GM23338 (cell line): ENCODE results near the gene ESR2. TPM values are rescaled to one million over a fixed set of nuclear protein-coding genes. Genes with fewer than 3 reads are reported as not detected.

Experiments used
- ATAC-seq: fragments of 200-7000 bp; cut with Tn5 transposase; 3 replicates; pipeline ENCODE4 v1.9.1; 2020
- DNase-seq: peaks from one replicate; pipeline ENCODE4 v3.0.0-alpha.2; 2015; ENCODE audit warnings: low spot score
- H2AFZ ChIP-seq: fragments of 200-600 bp; sonication (generic); 2 replicates; pipeline ENCODE4 v1.8.0; 2016; ENCODE audit warnings: antibody characterized with exemption, mild to moderate bottlenecking, moderate library complexity
- H3F3A ChIP-seq: fragments of 200-600 bp; sonication (generic); replicated peaks from 2 replicates; pipeline ENCODE4 v1.8.0; 2017; ENCODE audit warnings: antibody characterized with exemption, mixed run types, low read depth
- H3K27ac ChIP-seq: fragments of 200-600 bp; sonication (generic); 2 replicates; pipeline ENCODE4 v1.6.1; 2016; ENCODE audit warnings: low read depth
- H3K27me3 ChIP-seq: fragments of 200-600 bp; sonication (generic); 2 replicates; pipeline ENCODE4 v1.8.0; 2016; ENCODE audit warnings: mild to moderate bottlenecking, mixed run types, moderate library complexity; ENCODE audit not compliant: insufficient read depth
- H3K36me3 ChIP-seq: fragments of 200-600 bp; sonication (generic); 2 replicates; pipeline ENCODE4 v1.8.0; 2016; ENCODE audit warnings: mild to moderate bottlenecking; ENCODE audit not compliant: insufficient read depth
- H3K4me1 ChIP-seq: fragments of 200-600 bp; sonication (generic); 2 replicates; pipeline ENCODE4 v1.8.0; 2016; ENCODE audit warnings: mild to moderate bottlenecking, moderate library complexity; ENCODE audit not compliant: insufficient read depth
- H3K4me2 ChIP-seq: fragments of 200-600 bp; sonication (generic); 2 replicates; pipeline ENCODE4 v1.7.1; 2017; ENCODE audit warnings: mixed run types
- H3K4me3 ChIP-seq: fragments of 200-600 bp; sonication (generic); 2 replicates; pipeline ENCODE4 v1.6.1; 2016; ENCODE audit warnings: mixed run types
- H3K79me2 ChIP-seq: fragments of 200-600 bp; sonication (generic); replicated peaks from 2 replicates; pipeline ENCODE4 v1.8.0; 2017; ENCODE audit warnings: mild to moderate bottlenecking; ENCODE audit not compliant: insufficient read depth
- H3K9me2 ChIP-seq: fragments of 200-600 bp; sonication (generic); 2 replicates; pipeline ENCODE4 v1.8.0; 2017; ENCODE audit not compliant: insufficient read depth
- H4K20me1 ChIP-seq: fragments of 200-600 bp; sonication (generic); replicated peaks from 2 replicates; pipeline ENCODE4 v1.8.0; 2017; ENCODE audit warnings: mild to moderate bottlenecking; ENCODE audit not compliant: insufficient read depth
- H3K27ac Mint-ChIP-seq: 2 replicates; pipeline ENCODE4 v1.8.0; 2020; ENCODE audit warnings: inconsistent platforms, mild to moderate bottlenecking, moderate library complexity, mixed read lengths
- H3K27me3 Mint-ChIP-seq: 3 replicates; pipeline ENCODE4 v1.8.0; 2022; ENCODE audit warnings: low read depth, mild to moderate bottlenecking, moderate library complexity, mixed read lengths, inconsistent platforms; ENCODE audit not compliant: insufficient read depth, poor library complexity
- H3K36me3 Mint-ChIP-seq: 3 replicates; pipeline ENCODE4 v1.8.0; 2021; ENCODE audit warnings: low read depth, mild to moderate bottlenecking, inconsistent platforms, moderate library complexity, mixed read lengths
- H3K4me1 Mint-ChIP-seq: 3 replicates; pipeline ENCODE4 v1.8.0; 2020; ENCODE audit warnings: mild to moderate bottlenecking, inconsistent platforms, mixed read lengths
- H3K4me3 Mint-ChIP-seq: 3 replicates; pipeline ENCODE4 v1.8.0; 2021; ENCODE audit warnings: moderate library complexity, mild to moderate bottlenecking, inconsistent platforms, mixed read lengths
- H3K9me3 Mint-ChIP-seq: 3 replicates; pipeline ENCODE4 v1.8.0; 2020; ENCODE audit warnings: moderate library complexity, mild to moderate bottlenecking, inconsistent platforms, mixed read lengths
- CREB1 ChIP-seq: fragments of 250-450 bp; sonication (Bioruptor Pico); IDR thresholded peaks from 2 replicates; pipeline ENCODE4 v1.5.0; 2020; ENCODE audit warnings: low read depth, mild to moderate bottlenecking, moderate library complexity
- EZH2 ChIP-seq: fragments of 200-600 bp; sonication (generic); IDR thresholded peaks from one replicate; pipeline ENCODE4 v1.8.0; 2017; ENCODE audit warnings: antibody characterized with exemption, mild to moderate bottlenecking, low read depth; ENCODE audit not compliant: unreplicated experiment
- EZH2phosphoT487 ChIP-seq: fragments of 200-600 bp; sonication (generic); IDR thresholded peaks from one replicate; pipeline ENCODE4 v1.8.1; 2018; ENCODE audit warnings: antibody characterized with exemption; ENCODE audit not compliant: unreplicated experiment
- JUNB ChIP-seq: IDR thresholded peaks from one replicate; pipeline ENCODE4 v1.6.1; 2016; ENCODE audit warnings: antibody characterized with exemption; ENCODE audit not compliant: unreplicated experiment
- NANOG ChIP-seq: IDR thresholded peaks from 2 replicates; pipeline ENCODE4 v1.6.1; 2016; ENCODE audit warnings: antibody characterized with exemption, borderline replicate concordance
- POLR2AphosphoS5 ChIP-seq: IDR thresholded peaks from 2 replicates; pipeline ENCODE4 v1.6.1; 2016; ENCODE audit warnings: antibody characterized with exemption, low read depth
- STAT1 ChIP-seq: IDR thresholded peaks from one replicate; pipeline ENCODE4 v1.6.1; 2016; ENCODE audit warnings: antibody characterized with exemption; ENCODE audit not compliant: unreplicated experiment
- ZNF114 ChIP-seq: fragments of 250-450 bp; sonication (Bioruptor Pico); IDR thresholded peaks from 2 replicates; pipeline ENCODE4 v1.5.0; 2020; ENCODE audit warnings: mild to moderate bottlenecking, moderate library complexity
- ZNF331 ChIP-seq: fragments of 250-450 bp; sonication (Bioruptor Pico); IDR thresholded peaks from 2 replicates; pipeline ENCODE4 v1.5.0; 2020; ENCODE audit warnings: low read depth, mild to moderate bottlenecking, moderate library complexity
- polyA plus RNA-seq: library from polyadenylated mRNA; unstranded; fragments of >200 nt; fragmentation: Nextera tagmentation; extraction: Ambion mirVana; gene quantifications from 2 replicates; pipeline ENCODE4 v1.2.1, GENCODE V29; 2016
- total RNA-seq: library from RNA; depleted of rRNA; stranded (reverse); fragments of >200 nt; shearing (Covaris generic); gene quantifications from 2 replicates; pipeline ENCODE4 v1.2.3, GENCODE V29; 2014
- TF ChIP-seq, protein P1 (sequence below): IDR thresholded peaks from 2 replicates; pipeline ENCODE4 v1.6.1; 2016; ENCODE audit warnings: antibody characterized with exemption
- TF ChIP-seq, protein P2 (sequence below), 2 experiments: fragments of 200-600 bp in 1 of 2; sonication (generic) in 1 of 2; conservative IDR thresholded peaks; 2 replicates each; pipeline versions ENCODE4 v1.5.1 to v1.6.1; 2016 to 2017; ENCODE audit warnings: antibody characterized with exemption in 2 of 2, low read depth in 2 of 2, mild to moderate bottlenecking in 2 of 2, moderate library complexity in 1 of 2
- TF ChIP-seq, protein P3 (sequence below): fragments of 250-450 bp; sonication (Bioruptor Pico); IDR thresholded peaks from 2 replicates; pipeline ENCODE4 v1.5.0; 2020; ENCODE audit warnings: mild to moderate bottlenecking, moderate library complexity

Gene ESR2
- total and polyA plus RNA-seq, 2 experiments from 2014 or later, result 0.58 to 0.59 TPM

DNA sequence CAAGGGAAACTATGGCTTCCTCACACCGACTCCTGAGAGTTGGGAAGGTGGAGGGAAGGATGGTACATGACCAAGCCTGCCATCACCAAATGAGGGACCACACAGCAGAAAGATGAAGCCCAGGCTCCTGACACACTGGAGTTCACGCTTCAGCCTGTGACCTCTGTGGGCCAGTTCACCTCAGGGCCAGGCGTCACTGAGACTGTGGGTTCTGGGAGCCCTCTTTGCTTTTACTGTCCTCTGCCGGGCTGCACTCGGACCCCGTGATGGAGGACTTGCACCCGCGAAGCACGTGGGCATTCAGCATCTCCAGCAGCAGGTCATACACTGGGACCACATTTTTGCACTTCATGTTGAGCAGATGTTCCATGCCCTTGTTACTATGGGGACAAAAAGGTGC, 61.2 kb downstream of the ESR2 start (continued):
- TF ChIP-seq EZH2phosphoT487, result no peak
- no peak for TF ChIP-seq CREB1 (CRISPR knock-in tag)
- TF ChIP-seq EZH2, result no peak
- TF ChIP-seq ZNF114 (CRISPR knock-in tag), result no peak
- no peak for TF ChIP-seq STAT1
- TF ChIP-seq, protein P1, sequence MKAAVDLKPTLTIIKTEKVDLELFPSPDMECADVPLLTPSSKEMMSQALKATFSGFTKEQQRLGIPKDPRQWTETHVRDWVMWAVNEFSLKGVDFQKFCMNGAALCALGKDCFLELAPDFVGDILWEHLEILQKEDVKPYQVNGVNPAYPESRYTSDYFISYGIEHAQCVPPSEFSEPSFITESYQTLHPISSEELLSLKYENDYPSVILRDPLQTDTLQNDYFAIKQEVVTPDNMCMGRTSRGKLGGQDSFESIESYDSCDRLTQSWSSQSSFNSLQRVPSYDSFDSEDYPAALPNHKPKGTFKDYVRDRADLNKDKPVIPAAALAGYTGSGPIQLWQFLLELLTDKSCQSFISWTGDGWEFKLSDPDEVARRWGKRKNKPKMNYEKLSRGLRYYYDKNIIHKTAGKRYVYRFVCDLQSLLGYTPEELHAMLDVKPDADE, result no peak
- TF ChIP-seq ZNF331 (CRISPR knock-in tag), result no peak
- TF ChIP-seq POLR2AphosphoS5, result no peak
- TF ChIP-seq JUNB, result no peak

DNA sequence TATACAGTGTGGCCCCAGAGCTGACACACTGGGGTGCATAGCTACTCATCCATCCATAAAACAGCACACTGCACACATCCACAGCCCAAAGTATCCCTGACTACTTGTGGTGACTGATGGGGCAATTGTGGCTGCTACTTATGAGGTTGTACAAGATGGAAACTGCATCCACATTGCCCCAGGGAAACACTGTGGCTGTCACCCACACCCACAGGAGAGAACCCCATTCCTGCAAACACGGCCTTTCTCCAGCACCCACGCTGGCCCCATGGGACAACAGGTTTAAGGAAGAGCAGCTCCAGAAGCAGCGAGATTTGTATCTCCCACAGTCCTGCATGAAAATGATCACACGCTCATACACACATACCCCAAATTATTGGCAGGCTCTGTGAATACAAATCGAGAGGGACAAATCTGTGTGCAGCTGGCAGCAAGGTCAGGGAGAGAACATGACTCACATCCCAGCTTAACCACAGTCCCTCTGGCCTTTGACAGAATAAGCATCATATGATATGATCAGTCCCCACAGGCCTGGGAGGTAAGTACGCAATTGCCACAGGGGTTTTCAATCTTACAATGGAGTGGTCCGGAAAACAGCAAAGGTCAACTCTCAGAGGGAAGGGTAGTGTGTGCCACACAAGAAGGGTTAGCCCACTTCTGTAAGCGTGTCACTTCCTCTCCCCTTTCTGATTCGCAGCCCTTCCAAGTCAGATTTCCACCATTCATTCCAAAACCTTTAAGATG, 61.9 kb downstream of the ESR2 start:
- H3K36me3 ChIP-seq, result peaks cover 7% of the 10 kb centered on the region; the same call in 1 of the 2 replicates
- ATAC-seq, result no peak
- TF ChIP-seq, protein P2, sequence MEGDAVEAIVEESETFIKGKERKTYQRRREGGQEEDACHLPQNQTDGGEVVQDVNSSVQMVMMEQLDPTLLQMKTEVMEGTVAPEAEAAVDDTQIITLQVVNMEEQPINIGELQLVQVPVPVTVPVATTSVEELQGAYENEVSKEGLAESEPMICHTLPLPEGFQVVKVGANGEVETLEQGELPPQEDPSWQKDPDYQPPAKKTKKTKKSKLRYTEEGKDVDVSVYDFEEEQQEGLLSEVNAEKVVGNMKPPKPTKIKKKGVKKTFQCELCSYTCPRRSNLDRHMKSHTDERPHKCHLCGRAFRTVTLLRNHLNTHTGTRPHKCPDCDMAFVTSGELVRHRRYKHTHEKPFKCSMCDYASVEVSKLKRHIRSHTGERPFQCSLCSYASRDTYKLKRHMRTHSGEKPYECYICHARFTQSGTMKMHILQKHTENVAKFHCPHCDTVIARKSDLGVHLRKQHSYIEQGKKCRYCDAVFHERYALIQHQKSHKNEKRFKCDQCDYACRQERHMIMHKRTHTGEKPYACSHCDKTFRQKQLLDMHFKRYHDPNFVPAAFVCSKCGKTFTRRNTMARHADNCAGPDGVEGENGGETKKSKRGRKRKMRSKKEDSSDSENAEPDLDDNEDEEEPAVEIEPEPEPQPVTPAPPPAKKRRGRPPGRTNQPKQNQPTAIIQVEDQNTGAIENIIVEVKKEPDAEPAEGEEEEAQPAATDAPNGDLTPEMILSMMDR (conservative IDR thresholded peaks at IDR 0.05; ENCODE audit: low read depth in 2 of 2), result no peak
- no peak for TF ChIP-seq EZH2
- TF ChIP-seq NANOG, result no peak
- TF ChIP-seq ZNF114 (CRISPR knock-in tag), result no peak
- TF ChIP-seq ZNF331 (CRISPR knock-in tag), result no peak
- no peak for TF ChIP-seq EZH2phosphoT487
- no peak for TF ChIP-seq STAT1
- TF ChIP-seq, protein P3, sequence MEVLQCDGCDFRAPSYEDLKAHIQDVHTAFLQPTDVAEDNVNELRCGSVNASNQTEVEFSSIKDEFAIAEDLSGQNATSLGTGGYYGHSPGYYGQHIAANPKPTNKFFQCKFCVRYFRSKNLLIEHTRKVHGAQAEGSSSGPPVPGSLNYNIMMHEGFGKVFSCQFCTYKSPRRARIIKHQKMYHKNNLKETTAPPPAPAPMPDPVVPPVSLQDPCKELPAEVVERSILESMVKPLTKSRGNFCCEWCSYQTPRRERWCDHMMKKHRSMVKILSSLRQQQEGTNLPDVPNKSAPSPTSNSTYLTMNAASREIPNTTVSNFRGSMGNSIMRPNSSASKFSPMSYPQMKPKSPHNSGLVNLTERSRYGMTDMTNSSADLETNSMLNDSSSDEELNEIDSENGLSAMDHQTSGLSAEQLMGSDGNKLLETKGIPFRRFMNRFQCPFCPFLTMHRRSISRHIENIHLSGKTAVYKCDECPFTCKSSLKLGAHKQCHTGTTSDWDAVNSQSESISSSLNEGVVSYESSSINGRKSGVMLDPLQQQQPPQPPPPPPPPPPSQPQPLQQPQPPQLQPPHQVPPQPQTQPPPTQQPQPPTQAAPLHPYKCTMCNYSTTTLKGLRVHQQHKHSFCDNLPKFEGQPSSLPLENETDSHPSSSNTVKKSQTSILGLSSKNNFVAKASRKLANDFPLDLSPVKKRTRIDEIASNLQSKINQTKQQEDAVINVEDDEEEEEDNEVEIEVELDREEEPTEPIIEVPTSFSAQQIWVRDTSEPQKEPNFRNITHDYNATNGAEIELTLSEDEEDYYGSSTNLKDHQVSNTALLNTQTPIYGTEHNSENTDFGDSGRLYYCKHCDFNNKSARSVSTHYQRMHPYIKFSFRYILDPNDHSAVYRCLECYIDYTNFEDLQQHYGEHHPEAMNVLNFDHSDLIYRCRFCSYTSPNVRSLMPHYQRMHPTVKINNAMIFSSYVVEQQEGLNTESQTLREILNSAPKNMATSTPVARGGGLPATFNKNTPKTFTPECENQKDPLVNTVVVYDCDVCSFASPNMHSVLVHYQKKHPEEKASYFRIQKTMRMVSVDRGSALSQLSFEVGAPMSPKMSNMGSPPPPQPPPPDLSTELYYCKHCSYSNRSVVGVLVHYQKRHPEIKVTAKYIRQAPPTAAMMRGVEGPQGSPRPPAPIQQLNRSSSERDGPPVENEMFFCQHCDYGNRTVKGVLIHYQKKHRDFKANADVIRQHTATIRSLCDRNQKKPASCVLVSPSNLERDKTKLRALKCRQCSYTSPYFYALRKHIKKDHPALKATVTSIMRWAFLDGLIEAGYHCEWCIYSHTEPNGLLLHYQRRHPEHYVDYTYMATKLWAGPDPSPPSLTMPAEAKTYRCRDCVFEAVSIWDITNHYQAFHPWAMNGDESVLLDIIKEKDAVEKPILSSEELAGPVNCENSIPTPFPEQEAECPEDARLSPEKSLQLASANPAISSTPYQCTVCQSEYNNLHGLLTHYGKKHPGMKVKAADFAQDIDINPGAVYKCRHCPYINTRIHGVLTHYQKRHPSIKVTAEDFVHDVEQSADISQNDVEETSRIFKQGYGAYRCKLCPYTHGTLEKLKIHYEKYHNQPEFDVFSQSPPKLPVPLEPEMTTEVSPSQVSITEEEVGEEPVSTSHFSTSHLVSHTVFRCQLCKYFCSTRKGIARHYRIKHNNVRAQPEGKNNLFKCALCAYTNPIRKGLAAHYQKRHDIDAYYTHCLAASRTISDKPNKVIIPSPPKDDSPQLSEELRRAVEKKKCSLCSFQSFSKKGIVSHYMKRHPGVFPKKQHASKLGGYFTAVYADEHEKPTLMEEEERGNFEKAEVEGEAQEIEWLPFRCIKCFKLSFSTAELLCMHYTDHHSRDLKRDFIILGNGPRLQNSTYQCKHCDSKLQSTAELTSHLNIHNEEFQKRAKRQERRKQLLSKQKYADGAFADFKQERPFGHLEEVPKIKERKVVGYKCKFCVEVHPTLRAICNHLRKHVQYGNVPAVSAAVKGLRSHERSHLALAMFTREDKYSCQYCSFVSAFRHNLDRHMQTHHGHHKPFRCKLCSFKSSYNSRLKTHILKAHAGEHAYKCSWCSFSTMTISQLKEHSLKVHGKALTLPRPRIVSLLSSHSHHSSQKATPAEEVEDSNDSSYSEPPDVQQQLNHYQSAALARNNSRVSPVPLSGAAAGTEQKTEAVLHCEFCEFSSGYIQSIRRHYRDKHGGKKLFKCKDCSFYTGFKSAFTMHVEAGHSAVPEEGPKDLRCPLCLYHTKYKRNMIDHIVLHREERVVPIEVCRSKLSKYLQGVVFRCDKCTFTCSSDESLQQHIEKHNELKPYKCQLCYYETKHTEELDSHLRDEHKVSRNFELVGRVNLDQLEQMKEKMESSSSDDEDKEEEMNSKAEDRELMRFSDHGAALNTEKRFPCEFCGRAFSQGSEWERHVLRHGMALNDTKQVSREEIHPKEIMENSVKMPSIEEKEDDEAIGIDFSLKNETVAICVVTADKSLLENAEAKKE, result no peak
- no peak for TF ChIP-seq POLR2AphosphoS5
- no peak for TF ChIP-seq JUNB

More for the DNA sequence above, 61.9 kb downstream of the ESR2 start:
- no peaks in the 10 kb centered on the region for H3K4me1 ChIP-seq
- no peaks in the 10 kb centered on the region for H3F3A ChIP-seq
- Mint-ChIP-seq H3K27me3 (peaks cover 10% of the 10 kb centered on the region), H3K4me1 (no peaks in the 10 kb centered on the region), H3K36me3 (peaks cover 12% of the 10 kb centered on the region; the same call in 2 of the 3 replicates), H3K9me3 (no peaks in the 10 kb centered on the region), H3K27ac (no peak overlapping the region), H3K4me3 (no peak overlapping the region)
- H3K27me3 ChIP-seq, result no peaks in the 10 kb centered on the region
- no peak for DNase-seq
- no peak overlapping the region for H2AFZ ChIP-seq
- no peak overlapping the region for H3K4me3 ChIP-seq
- H4K20me1 ChIP-seq, result no peaks in the 10 kb centered on the region; the same call in 1 of the 2 replicates
- H3K9me2 ChIP-seq, result no peaks in the 10 kb centered on the region
- H3K79me2 ChIP-seq, result no peaks in the 10 kb centered on the region
- H3K4me2 ChIP-seq, result no peak overlapping the region
- H3K27ac ChIP-seq, result no peak overlapping the region; the same call in 1 of the 2 replicates
